ENCODE results near the gene HGS.

DNA sequence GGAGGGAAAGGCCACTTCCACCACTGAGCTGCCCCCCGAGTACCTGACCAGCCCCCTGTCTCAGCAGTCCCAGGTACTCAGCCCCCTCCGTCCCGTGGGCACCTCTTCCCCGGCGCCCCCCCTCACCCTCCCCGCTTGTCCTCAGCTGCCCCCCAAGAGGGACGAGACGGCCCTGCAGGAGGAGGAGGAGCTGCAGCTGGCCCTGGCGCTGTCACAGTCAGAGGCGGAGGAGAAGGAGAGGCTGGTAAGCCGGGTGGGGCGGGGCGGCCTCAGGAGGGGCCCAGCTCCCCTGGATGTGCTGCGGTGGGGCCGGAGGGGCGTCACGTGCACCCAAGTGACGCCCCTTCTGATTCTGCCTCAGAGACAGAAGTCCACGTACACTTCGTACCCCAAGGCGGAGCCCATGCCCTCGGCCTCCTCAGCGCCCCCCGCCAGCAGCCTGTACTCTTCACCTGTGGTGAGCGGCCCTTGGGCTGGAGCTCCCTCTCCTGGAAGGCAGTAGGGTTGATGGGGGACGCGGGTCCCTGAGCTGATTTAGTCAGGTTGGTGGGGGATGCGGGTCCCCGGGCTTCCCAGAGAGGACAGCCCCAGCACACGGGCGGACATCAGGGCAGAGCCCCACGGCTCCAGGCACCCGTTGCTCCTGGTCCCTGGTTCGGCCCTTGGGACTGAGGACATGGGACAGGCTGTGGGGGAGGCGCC lies 9.8 kb downstream of the HGS start:
- TF ChIP-seq CTCF (IDR thresholded peaks at IDR 0.05) (no peak; the same call in 1 of the 2 replicates), SIN3A (IDR thresholded peaks at IDR 0.05; ENCODE audit: borderline replicate concordance, insufficient read depth, low read depth, low read length) (no peak), POLR2AphosphoS5 (IDR thresholded peaks at IDR 0.05; ENCODE audit: low read depth, low read length) (no peak)

All from Panc1 (cell line).